Astrocyte of the cerebellum (primary cell): ENCODE results near the gene CD109.

Experiments used
- DNase-seq: peaks from one replicate; pipeline ENCODE4 v3.0.0-alpha.2; 2011; ENCODE audit warnings: low read depth
- H3K4me3 ChIP-seq: 2 replicates; pipeline ENCODE4 v1.5.1; 2011; ENCODE audit warnings: mild to moderate bottlenecking, low read depth, low read length, moderate library complexity
- in situ Hi-C: cut with HindIII; loops from 2 replicates; pipeline ENCODE4 v1.10.0; 2017; ENCODE audit warnings: low sequenced_read_pairs
- TF ChIP-seq, protein P1 (sequence below): IDR thresholded peaks from 2 replicates; pipeline ENCODE4 v1.5.1; 2012; ENCODE audit warnings: low read length, low read depth, moderate library complexity, mild to moderate bottlenecking; ENCODE audit errors: missing control alignments

Gene CD109

DNA sequence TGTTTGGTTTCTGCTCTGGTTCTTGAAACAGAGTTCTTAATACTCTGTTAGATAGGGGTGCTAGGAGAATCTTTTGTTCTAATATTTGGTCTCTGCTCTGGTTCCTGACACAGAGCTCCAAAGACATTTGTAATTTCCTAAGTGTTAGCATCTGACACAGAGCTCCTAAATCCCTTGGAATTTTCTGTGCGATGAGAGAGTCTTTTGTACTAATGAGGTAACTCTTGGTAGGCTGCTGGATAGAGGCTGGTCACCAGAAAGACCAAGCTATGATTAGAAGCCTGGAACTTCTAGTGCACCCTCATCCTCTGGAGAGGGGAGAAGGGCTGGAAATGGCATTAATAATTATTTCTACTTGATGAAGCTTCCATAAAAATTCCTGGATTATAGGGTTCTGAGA is 7.7 kb upstream of the CD109 start:
- no peak overlapping the region for H3K4me3 ChIP-seq
- in situ Hi-C loops = no loop called here
- TF ChIP-seq, protein P1, sequence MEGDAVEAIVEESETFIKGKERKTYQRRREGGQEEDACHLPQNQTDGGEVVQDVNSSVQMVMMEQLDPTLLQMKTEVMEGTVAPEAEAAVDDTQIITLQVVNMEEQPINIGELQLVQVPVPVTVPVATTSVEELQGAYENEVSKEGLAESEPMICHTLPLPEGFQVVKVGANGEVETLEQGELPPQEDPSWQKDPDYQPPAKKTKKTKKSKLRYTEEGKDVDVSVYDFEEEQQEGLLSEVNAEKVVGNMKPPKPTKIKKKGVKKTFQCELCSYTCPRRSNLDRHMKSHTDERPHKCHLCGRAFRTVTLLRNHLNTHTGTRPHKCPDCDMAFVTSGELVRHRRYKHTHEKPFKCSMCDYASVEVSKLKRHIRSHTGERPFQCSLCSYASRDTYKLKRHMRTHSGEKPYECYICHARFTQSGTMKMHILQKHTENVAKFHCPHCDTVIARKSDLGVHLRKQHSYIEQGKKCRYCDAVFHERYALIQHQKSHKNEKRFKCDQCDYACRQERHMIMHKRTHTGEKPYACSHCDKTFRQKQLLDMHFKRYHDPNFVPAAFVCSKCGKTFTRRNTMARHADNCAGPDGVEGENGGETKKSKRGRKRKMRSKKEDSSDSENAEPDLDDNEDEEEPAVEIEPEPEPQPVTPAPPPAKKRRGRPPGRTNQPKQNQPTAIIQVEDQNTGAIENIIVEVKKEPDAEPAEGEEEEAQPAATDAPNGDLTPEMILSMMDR = no peak
- DNase-seq = no peak

DNA sequence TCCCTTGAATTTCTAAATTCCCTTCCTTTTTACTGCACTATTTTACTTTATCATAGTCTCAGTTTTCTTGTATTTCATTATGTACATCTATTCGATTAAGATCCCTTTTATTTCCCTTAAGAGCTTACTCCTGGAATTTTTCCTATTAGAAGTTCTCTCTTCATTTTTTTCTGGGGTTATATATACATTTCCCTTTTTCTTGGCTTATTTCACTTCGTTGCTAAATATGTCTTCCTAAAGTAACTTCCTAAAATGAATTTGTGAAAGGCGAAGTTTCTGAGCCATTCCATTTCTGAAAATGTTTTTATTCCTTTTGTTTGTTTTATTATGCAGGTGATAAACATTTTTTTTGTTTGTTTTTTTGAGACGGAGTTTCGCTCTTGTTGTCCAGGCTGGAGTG is 5.9 kb upstream of the CD109 start:
- in situ Hi-C loops = no loop called here
- TF ChIP-seq, protein P1 = no peak
- no peak overlapping the region for H3K4me3 ChIP-seq
- DNase-seq = no peak

DNA sequence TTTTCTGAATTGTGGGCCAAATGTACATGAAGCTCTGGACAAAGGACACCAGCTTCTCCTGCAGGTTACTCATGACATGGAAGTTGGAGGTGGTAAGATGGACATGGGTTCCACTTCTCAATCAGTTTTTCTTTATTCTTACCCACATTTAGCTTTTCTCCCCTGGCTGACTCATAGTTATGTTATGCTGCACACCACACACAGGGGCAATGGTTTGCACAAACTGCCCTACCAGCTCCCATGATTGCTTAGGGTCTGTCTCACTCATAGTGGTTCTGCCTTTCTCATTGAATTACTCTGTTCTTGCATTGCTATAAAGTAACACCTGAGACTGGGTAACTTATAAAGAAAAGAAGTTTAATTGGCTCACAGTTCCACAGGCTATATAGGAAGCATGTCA is 4.5 kb upstream of the CD109 start:
- TF ChIP-seq, protein P1 = no peak
- no peak overlapping the region for H3K4me3 ChIP-seq
- in situ Hi-C loops = no loop called here
- no peak for DNase-seq

DNA sequence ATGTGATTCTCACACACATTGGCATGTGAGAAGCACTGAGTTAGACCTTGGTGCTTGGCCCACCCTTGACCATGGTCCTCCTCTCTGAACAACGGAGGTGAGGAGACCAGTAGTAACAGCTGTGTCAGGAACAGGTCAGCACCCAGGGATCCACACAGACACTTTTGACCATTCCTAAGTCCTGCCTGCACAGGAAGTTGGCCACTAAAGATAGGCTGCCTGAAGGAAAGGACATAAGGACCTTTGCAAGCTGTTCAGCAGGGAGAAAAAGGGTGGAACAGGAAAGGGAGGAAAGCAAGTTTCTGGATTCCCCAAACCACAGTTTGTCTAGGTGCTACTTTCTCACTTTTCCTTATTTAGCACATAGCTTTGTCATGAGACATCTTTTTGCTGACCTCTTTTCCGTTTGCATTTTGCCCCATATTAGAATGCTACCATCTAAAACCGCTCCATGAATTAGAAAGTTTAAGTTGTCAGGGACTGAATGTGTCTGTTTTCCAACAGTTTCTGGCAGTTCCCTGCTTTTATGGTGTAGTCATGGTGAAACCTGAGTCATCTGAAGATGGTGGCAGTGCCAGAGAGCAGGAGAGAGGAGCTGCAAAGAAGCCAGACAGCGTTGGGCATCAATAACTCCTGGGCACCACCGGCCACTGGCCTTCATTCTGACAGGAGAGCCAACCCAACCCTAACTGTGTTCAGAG is 1.1 kb upstream of the CD109 start:
- no peak for DNase-seq
- H3K4me3 ChIP-seq = peak overlapping the region; percentile 51
- in situ Hi-C loops = no loop called here
- TF ChIP-seq, protein P1 = no peak

DNA sequence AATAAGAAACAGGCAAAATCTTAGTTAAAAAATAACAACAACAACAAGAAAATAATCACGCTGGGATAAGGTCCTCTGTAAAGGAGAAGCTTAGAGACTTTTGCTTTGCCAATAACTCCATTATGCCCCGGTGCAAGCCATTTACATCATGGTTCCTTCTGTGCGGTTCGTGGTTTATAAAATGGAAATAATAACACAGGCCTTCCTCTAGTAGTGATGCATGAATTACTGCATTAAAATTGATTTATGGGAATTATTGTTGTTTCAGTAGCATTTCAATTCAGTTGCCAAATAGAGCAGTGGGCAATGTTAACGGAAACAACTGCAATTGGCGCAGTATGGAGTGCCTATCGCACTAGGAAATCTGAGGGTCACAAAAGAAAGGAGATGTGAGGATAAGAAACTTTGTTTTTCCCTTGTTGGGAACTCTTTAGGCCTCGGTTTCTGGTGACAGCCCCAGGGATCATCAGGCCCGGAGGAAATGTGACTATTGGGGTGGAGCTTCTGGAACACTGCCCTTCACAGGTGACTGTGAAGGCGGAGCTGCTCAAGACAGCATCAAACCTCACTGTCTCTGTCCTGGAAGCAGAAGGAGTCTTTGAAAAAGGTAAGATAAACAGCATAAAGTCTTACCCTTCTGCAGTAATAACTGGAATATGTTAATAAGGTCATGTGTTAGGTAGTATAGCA is 1.1 kb downstream of the CD109 start:
- TF ChIP-seq, protein P1 = no peak
- peak overlapping the region; percentile 51 for H3K4me3 ChIP-seq
- DNase-seq = no peak
- in situ Hi-C loops = no loop called here

DNA sequence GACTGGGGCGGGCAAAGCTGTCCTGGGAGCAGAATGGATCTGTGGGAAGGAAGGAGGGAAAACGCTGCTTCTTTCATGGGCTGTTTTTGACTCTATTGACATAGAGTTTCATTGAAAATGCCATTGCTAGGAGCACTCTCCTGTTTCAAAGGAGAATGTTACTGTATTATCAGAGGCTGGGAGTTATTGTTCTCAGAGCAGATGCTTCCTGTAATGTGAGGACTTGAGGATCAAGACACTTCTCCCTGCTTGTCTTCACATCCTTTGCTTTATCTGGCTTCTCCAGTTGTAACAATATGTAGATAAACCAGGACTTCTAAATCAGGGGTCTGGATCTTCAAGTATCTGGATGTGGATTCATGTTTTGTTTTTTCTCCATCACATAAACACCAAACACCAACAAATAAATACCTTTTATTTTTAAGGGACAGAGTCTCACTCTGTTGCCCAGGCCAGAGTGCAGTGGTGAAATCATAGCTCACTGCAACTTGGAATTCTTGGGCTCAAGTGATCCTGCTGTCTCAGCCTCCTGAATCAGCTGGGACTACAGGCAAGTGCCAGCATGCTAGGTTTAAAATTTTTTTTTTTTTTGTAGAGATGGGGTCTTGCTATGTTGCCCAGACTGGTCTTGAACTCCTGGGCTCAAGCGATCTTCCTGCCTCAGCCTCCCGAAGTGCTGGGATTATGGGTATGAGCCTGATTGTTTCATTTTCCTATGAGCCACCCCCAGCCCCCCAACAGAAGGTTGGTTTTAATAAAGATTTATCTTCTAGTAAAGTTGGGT is 3.9 kb downstream of the CD109 start:
- DNase-seq = no peak
- TF ChIP-seq, protein P1 = no peak
- H3K4me3 ChIP-seq = no peak overlapping the region
- in situ Hi-C loops = no loop called here
